IgD-negative memory B cell (primary cell): Measurements from ENCODE around the gene SFI1. TPM values are rescaled to one million over a fixed set of nuclear protein-coding genes. Genes with fewer than 3 reads are reported as not detected.
A peak's percentile ranks its signal among the peaks of the same experiment; 100 is the strongest.
"Not testable (repeated sequence)": the region's sequence is repeated elsewhere in the genome, so short reads cannot be mapped to it uniquely, and the experiment has no call there.

Experiments
- H3K27ac Mint-ChIP-seq, 3 donors: one replicate each; pipeline ENCODE4 v1.8.0; 2020 to 2022; ENCODE audit warnings: mild to moderate bottlenecking in 3 of 3, mixed read lengths in 3 of 3, moderate library complexity in 1 of 3
- H3K27me3 Mint-ChIP-seq: one replicate; pipeline ENCODE4 v1.8.0; 2021; ENCODE audit warnings: mixed read lengths
- H3K36me3 Mint-ChIP-seq: one replicate; pipeline ENCODE4 v1.8.0; 2020; ENCODE audit warnings: mild to moderate bottlenecking, mixed read lengths
- H3K4me1 Mint-ChIP-seq, 3 donors: one replicate each; pipeline ENCODE4 v1.8.0; 2020 to 2022; ENCODE audit warnings: mixed read lengths in 3 of 3, mild to moderate bottlenecking in 1 of 3
- H3K4me3 Mint-ChIP-seq, 4 donors: one replicate each; pipeline ENCODE4 v1.8.0; 2020 to 2022; ENCODE audit warnings: mild to moderate bottlenecking in 4 of 4, mixed read lengths in 4 of 4, moderate library complexity in 3 of 4
- H3K9me3 Mint-ChIP-seq, 3 donors: one replicate each; pipeline ENCODE4 v1.8.0; 2020 to 2021; ENCODE audit warnings: mixed read lengths in 3 of 3, mild to moderate bottlenecking in 1 of 3
- polyA plus RNA-seq: library from polyadenylated mRNA; unstranded; fragments of 300-500 nt; fragmentation: Illumina TruSeq; gene quantifications from one replicate; pipeline ENCODE4 v1.2.3, GENCODE V29; 2021

SFI1 gene
- polyA plus RNA-seq, 1 donor from 2014 or later = 15.5 TPM

DNA sequence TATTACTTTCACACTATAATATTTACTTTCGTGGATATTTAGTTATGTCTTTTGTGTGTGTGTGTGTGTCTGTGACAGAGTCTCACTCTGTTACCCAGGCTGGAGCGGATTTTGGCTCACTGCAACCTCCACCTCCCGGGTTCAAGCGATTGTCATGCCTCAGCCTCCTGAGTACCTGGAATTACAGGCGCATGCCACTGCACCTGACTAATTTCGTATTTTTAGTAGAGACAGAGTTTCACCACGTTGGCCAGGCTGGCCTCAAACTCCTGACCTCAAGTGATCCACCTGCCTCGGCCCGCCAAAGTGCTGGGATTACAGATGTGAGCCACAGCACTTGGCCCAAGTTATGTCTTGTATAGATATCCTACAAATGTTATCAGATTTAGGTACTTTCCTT, 155.8 kb downstream of the SFI1 start:
- no peaks in the 10 kb centered on the region for H3K27me3 Mint-ChIP-seq
- peaks cover 40 to 42% (median 40%) of the 10 kb centered on the region in 3 donors for H3K4me1 Mint-ChIP-seq
- H3K9me3 Mint-ChIP-seq = no peaks in the 10 kb centered on the region
- peaks cover 7% of the 10 kb centered on the region for H3K36me3 Mint-ChIP-seq
- peak overlapping the region; percentile 25 to 90 (median 43) for H3K4me3 Mint-ChIP-seq
- H3K27ac Mint-ChIP-seq = peak overlapping the region in 2 of 3 donors; percentile 40 to 73

- Mint-ChIP-seq H3K27ac (peak overlapping the region; percentile 17 to 39 (median 20)), H3K4me3 (peak overlapping the region; percentile 30 to 85 (median 57)), H3K36me3 (peaks cover 7% of the 10 kb centered on the region), H3K9me3 (no peaks in the 10 kb centered on the region), H3K4me1 (peaks cover 42 to 44% (median 44%) of the 10 kb centered on the region in 3 donors), H3K27me3 (no peaks in the 10 kb centered on the region)
Measured at GRCh38 chr22:31652911-31653684, 156.8 kb downstream of the SFI1 start.

DNA sequence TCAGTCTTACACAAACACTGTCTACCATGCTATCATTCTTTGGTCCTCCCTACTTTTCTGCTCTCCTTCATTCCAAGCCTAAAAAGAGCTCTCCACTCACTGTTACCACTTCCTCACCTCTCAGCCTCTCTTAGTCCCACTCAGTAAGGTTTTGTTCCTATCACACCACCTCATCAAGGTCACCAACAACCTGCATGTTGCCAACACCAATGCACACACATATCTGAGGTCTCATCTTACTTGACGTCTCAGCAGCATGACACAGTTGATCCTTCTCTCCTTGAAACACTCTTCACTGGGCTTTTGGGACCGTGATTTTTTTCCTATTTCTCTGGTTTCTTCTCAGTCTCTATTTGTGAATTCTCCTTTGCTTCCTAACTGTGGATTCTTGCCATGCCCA, 157.6 kb downstream of the SFI1 start:
- H3K4me3 Mint-ChIP-seq = peak overlapping the region in 3 of 4 donors; percentile 51 to 77 (median 61)
- peaks cover 4% of the 10 kb centered on the region for H3K36me3 Mint-ChIP-seq
- peak overlapping the region in 2 of 3 donors; percentile 39 to 49 for H3K27ac Mint-ChIP-seq
- H3K9me3 Mint-ChIP-seq = no peaks in the 10 kb centered on the region
- no peaks in the 10 kb centered on the region for H3K27me3 Mint-ChIP-seq
- H3K4me1 Mint-ChIP-seq = peaks cover 42 to 44% (median 42%) of the 10 kb centered on the region in 3 donors

DNA sequence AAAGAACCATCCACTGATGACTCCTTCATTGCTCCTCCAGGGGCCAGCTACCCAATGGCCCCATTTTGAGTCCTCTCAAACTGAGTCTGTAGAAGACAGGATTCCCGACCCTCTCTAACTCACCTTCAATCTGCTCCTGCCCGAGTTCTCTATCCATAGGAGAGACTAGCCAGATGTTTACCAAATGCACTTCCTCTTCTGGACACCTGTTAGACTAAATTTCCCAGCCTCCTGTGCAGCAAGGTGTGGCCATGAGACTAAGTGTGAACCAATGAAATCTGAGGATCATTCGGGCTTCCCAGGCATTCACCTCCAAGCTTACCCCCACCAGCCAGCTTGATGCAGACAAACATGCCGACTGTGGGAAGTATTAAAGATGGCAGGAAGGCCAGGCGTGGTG, 158.1 kb downstream of the SFI1 start:
- Mint-ChIP-seq H3K36me3 (peaks cover 4% of the 10 kb centered on the region), H3K27me3 (no peaks in the 10 kb centered on the region), H3K4me3 (peak overlapping the region in 2 of 4 donors; percentile 25 to 61), H3K4me1 (peaks cover 37 to 46% (median 38%) of the 10 kb centered on the region in 3 donors), H3K9me3 (no peaks in the 10 kb centered on the region), H3K27ac (peak overlapping the region in 2 of 3 donors; percentile 39 to 43)

DNA sequence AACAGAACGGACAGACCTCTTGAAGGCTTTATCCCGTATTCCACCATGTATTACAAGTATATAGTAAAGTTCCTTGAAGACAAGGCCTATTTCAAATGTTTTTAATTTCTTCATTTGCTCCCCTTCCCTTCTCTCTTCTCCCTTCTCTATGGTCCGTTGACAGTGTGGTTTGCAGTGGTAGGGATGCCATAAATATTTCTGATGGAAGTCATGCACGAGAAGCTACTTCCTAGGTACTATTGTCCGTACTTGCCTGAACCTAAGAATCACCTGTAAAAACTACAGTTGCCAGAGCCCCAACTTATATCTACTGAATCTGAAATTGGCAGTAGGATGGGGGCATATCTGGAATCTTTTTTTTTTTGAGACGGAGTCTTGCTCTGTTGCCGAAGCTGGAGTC, 162.9 kb downstream of the SFI1 start:
- Mint-ChIP-seq H3K27ac (no peak overlapping the region), H3K4me3 (no peak overlapping the region), H3K27me3 (no peaks in the 10 kb centered on the region), H3K4me1 (peaks cover 14 to 29% (median 27%) of the 10 kb centered on the region in 3 donors), H3K36me3 (no peaks in the 10 kb centered on the region), H3K9me3 (no peaks in the 10 kb centered on the region)

DNA sequence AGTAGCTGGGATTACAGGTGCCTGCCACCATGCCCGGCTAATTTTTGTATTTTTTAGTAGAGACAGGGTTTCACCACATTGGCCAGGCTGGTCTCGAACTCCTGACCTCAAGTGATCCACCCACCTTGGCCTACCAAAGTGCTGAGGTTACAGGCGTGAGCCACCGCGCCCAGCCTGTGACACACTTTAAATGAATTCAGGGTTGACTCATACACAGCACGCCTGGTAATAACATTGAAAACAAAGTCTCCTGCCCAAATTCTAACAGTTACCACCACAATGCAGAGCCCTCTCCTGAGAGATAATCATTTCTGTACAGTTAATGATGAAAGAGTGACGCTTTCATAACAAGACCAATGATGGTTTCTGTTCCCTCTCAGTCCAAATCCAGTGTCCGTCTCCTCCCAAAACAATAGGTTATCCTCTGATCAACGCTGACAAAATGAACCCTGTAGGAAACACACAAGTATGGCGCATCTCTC, 164.6 kb downstream of the SFI1 start:
- not testable (repeated sequence) for H3K27me3 Mint-ChIP-seq, H3K9me3 Mint-ChIP-seq, H3K36me3 Mint-ChIP-seq
- H3K4me3 Mint-ChIP-seq = peak overlapping the region; percentile 96 to 99 (median 98)
- peak overlapping the region; percentile 94 to 98 (median 97) for H3K27ac Mint-ChIP-seq
- H3K4me1 Mint-ChIP-seq = peaks cover 15 to 28% (median 26%) of the 10 kb centered on the region in 3 donors

DNA sequence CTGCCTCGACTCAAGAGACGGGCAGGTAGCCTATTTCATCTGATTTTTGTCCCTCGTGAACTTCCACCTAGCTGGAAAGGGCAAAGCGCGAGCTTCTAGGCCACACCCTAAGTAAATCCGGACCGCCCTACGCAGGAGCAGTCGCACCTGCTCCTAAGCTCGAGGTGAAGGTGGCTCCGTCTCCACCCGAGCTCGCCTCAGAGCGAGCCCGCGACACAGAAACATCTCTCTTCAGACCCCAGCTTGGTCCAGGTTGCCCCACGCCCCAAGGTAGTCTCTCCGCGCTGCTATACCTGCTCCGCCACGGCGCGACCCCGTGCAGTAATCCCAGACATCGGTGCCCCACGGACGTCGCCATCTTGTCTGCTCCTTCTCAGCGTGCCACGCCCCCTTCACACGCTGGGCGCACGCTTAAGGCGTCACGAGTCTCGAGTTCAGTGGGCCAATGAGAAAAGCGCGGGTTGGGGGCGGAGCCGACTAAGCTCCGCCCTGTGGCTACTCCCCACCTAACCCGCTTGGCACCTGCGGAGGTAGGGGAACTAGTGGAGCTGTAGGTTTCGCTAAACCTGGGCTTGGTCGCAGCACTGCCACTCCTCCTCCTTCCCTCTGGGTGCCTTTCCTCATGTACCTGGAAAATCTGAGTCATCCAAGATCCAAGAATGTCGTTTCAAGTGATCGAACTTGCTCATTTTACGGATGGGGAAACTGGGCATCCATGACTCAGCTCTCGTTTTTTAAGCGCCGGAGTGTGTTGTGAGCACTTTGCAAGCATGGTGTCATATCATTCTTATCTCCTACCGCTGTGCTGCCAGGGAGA, 165.7 kb downstream of the SFI1 start, which contains the start of gene PISD:
Gene PISD, minus strand, starts transcription at position 365 of the 817 bp plus-strand sequence. Its CDS starts 7 bp downstream, at position 358.
- no peaks in the 10 kb centered on the region for H3K9me3 Mint-ChIP-seq
- peak within 1 kb of the TSS; percentile 96 to 99 (median 98) for H3K4me3 Mint-ChIP-seq
- H3K27me3 Mint-ChIP-seq = no peaks in the 10 kb centered on the region
- no peaks in the 10 kb centered on the region for H3K36me3 Mint-ChIP-seq
- H3K4me1 Mint-ChIP-seq = peaks cover 15 to 26% (median 26%) of the 10 kb centered on the region in 3 donors
- H3K27ac Mint-ChIP-seq = peak within 1 kb of the TSS; percentile 94 to 98 (median 97)

GRCh38 chr22:31662668-31663037, 166.3 kb downstream of the SFI1 start:
- Mint-ChIP-seq H3K4me1 (peaks cover 15 to 26% (median 26%) of the 10 kb centered on the region in 3 donors), H3K27me3 (no peaks in the 10 kb centered on the region), H3K36me3 (no peaks in the 10 kb centered on the region), H3K4me3 (peak overlapping the region; percentile 96 to 99 (median 98)), H3K9me3 (no peaks in the 10 kb centered on the region), H3K27ac (peak overlapping the region; percentile 94 to 98 (median 97))

Other genes with a start within 250 kb of the SFI1 start
- 88.7 TPM for gene PIK3IP1, start 204.0 kb upstream of the SFI1 start, polyA plus RNA-seq
- gene PATZ1, start 150.2 kb upstream of the SFI1 start, polyA plus RNA-seq = 11.5 TPM
- 88.7 TPM for gene DRG1, start 96.9 kb upstream of the SFI1 start, polyA plus RNA-seq
- gene EIF4ENIF1, start 6.7 kb upstream of the SFI1 start, polyA plus RNA-seq = 21.7 TPM
- gene PISD, start 165.7 kb downstream of the SFI1 start, polyA plus RNA-seq = 20.7 TPM